Amniotic epithelial cell (primary cell): Measurements from ENCODE around the gene FLOT1.
"Not testable (repeated sequence)": the region's sequence is repeated elsewhere in the genome, so short reads cannot be mapped to it uniquely, and the experiment has no call there.

Experiments used
- DNase-seq: peaks from one replicate; pipeline ENCODE4 v3.0.0-alpha.2; 2010; ENCODE audit warnings: low read depth

Gene FLOT1

GRCh38 chr6:30723159-30723842 is 19.2 kb downstream of the FLOT1 start:
- DNase-seq = not testable (repeated sequence)

GRCh38 chr6:30722280-30723112 is 20.0 kb downstream of the FLOT1 start:
- DNase-seq = peak; percentile 55

- DNase-seq = peak; percentile 76
Observed at GRCh38 chr6:30722025-30722279, 20.5 kb downstream of the FLOT1 start.

GRCh38 chr6:30721198-30722024 is 21.1 kb downstream of the FLOT1 start:
- peak; percentile 81 for DNase-seq

- DNase-seq = no peak
Observed at GRCh38 chr6:30720738-30721197, 21.7 kb downstream of the FLOT1 start.

- peak; percentile 97 for DNase-seq
Observed at GRCh38 chr6:30719791-30720737, 22.4 kb downstream of the FLOT1 start, which contains the start of gene TUBB. Gene TUBB, plus strand, starts transcription at chr6:30720352. Its CDS starts 155 bp downstream, at chr6:30720507.

GRCh38 chr6:30719356-30719755 is 23.1 kb downstream of the FLOT1 start:
- no peak for DNase-seq

- not testable (repeated sequence) for DNase-seq
Observed at GRCh38 chr6:30717845-30718720, 24.4 kb downstream of the FLOT1 start.

GRCh38 chr6:30717129-30717844 is 25.2 kb downstream of the FLOT1 start, which contains the start of gene MDC1:
Gene MDC1, minus strand, starts transcription at chr6:30717281. Its CDS starts 2,106 bp downstream, at chr6:30715175.
- DNase-seq = peak; percentile 100

GRCh38 chr6:30716879-30717128 is 25.7 kb downstream of the FLOT1 start:
- no peak for DNase-seq

GRCh38 chr6:30714263-30714662 is 28.2 kb downstream of the FLOT1 start:
- no peak for DNase-seq

- DNase-seq = no peak
Observed at GRCh38 chr6:30712441-30712945, 30.0 kb downstream of the FLOT1 start.

GRCh38 chr6:30711758-30712380 is 30.6 kb downstream of the FLOT1 start:
- no peak for DNase-seq

- no peak for DNase-seq
Observed at GRCh38 chr6:30709101-30709868, 33.2 kb downstream of the FLOT1 start.

- no peak for DNase-seq
Observed at GRCh38 chr6:30707281-30707850, 35.1 kb downstream of the FLOT1 start.

GRCh38 chr6:30705620-30706019 is 36.9 kb downstream of the FLOT1 start:
- DNase-seq = no peak

GRCh38 chr6:30703821-30704220 is 38.7 kb downstream of the FLOT1 start:
- DNase-seq = no peak

GRCh38 chr6:30703011-30703410 is 39.5 kb downstream of the FLOT1 start:
- no peak for DNase-seq
